H1 (cell line): ENCODE data around the gene MTF1. TPM values are rescaled to one million over a fixed set of nuclear protein-coding genes. Genes with fewer than 3 reads are reported as not detected.

Experiments used
- CTCF ChIA-PET: fragments of 300-600 bp; sonication (Branson Sonifier 250); formaldehyde crosslinking; loops from one replicate; lab custom pipeline; 2021; ENCODE audit not compliant: partially characterized antibody; lab: Charles Lee
- POLR2A ChIA-PET: fragments of 300-600 bp; sonication (Branson Sonifier 250); formaldehyde crosslinking; loops from one replicate; lab custom pipeline; 2021; ENCODE audit warnings: inconsistent platforms; ENCODE audit not compliant: partially characterized antibody; lab: Charles Lee
- DNase-seq, 2 experiments: peaks; one replicate each; pipeline versions ENCODE4 v3.0.0 to v3.0.0-alpha.2; 2010 to 2022; ENCODE audit warnings: low spot score in 2 of 2, low read depth in 1 of 2, mixed read lengths in 1 of 2
- FAIRE-seq: peaks from 2 replicates; lab custom pipeline; 2011; peaks lifted over from hg19 to GRCh38; lab: Jason Lieb, UNC
- H2AFZ ChIP-seq: 2 replicates; pipeline ENCODE4 v1.8.1; 2012; ENCODE audit warnings: low read length, inconsistent platforms
- H2AK5ac ChIP-seq: 2 replicates; pipeline ENCODE4 v1.6.1; 2013; ENCODE audit warnings: low read depth, low read length
- H2BK120ac ChIP-seq: replicated peaks from 2 replicates; pipeline ENCODE3; 2013; ENCODE audit warnings: low read depth, low read length, inconsistent platforms
- H2BK12ac ChIP-seq: 2 replicates; pipeline ENCODE4 v1.6.1; 2013; ENCODE audit warnings: low read depth, low read length
- H2BK15ac ChIP-seq: 2 replicates; pipeline ENCODE4 v1.6.1; 2013; ENCODE audit warnings: low read length
- H2BK20ac ChIP-seq: 2 replicates; pipeline ENCODE4 v1.6.1; 2013; ENCODE audit warnings: low read length
- H2BK5ac ChIP-seq: 2 replicates; pipeline ENCODE4 v1.6.1; 2013; ENCODE audit warnings: low read depth, low read length
- H3K14ac ChIP-seq: 2 replicates; pipeline ENCODE4 v1.6.1; 2013; ENCODE audit warnings: inconsistent platforms; ENCODE audit not compliant: insufficient read length
- H3K18ac ChIP-seq: 2 replicates; pipeline ENCODE4 v1.6.1; 2013; ENCODE audit warnings: low read length; ENCODE audit errors: extremely low read depth
- H3K23ac ChIP-seq: 2 replicates; pipeline ENCODE4 v1.6.1; 2013; ENCODE audit warnings: inconsistent platforms; ENCODE audit not compliant: insufficient read length
- H3K23me2 ChIP-seq: 2 replicates; pipeline ENCODE4 v1.6.1; 2013; ENCODE audit warnings: low read depth, low read length
- H3K27ac ChIP-seq: 2 replicates; pipeline ENCODE4 v1.6.1; 2011; ENCODE audit warnings: low read depth, low read length, inconsistent platforms
- H3K27me3 ChIP-seq, 4 experiments: replicated peaks in 1 of 4; 1 replicate in 1 of 4; 2 replicates in 3 of 4; pipeline versions ENCODE4 v1.6.1 to v1.8.1; 2011 to 2013; ENCODE audit warnings: low read length in 3 of 4, mild to moderate bottlenecking in 3 of 4, inconsistent platforms in 2 of 4, mixed read lengths in 2 of 4, moderate library complexity in 1 of 4; ENCODE audit not compliant: control insufficient read depth in 3 of 4, insufficient read depth in 3 of 4; ENCODE audit errors: extremely low read depth in 1 of 4
- H3K36me3 ChIP-seq, 4 experiments: 2 replicates each; pipeline versions ENCODE4 v1.6.1 to v1.8.1; 2011 to 2013; ENCODE audit warnings: mild to moderate bottlenecking in 4 of 4, low read length in 3 of 4, moderate library complexity in 2 of 4, control low read depth in 1 of 4, inconsistent platforms in 1 of 4; ENCODE audit not compliant: insufficient read depth in 4 of 4, control insufficient read depth in 2 of 4
- H3K4ac ChIP-seq: replicated peaks from 2 replicates; pipeline ENCODE3; 2013; ENCODE audit warnings: low read length, low read depth, mixed read lengths, inconsistent platforms; ENCODE audit not compliant: insufficient read length
- H3K4me1 ChIP-seq, 4 experiments: replicated peaks in 1 of 4; 1 replicate in 1 of 4; 2 replicates in 3 of 4; pipeline versions ENCODE4 v1.6.1 to v1.8.1; 2011 to 2013; ENCODE audit warnings: low read length in 3 of 4, inconsistent platforms in 2 of 4, mixed read lengths in 1 of 4; ENCODE audit not compliant: insufficient read depth in 4 of 4, control insufficient read depth in 3 of 4
- H3K4me2 ChIP-seq, 2 experiments: 2 replicates each; pipeline versions ENCODE4 v1.6.1 to v1.8.1; 2011 to 2013; ENCODE audit warnings: low read depth in 2 of 2, low read length in 2 of 2, control low read depth in 1 of 2, inconsistent platforms in 1 of 2, mild to moderate bottlenecking in 1 of 2; ENCODE audit not compliant: insufficient read depth in 1 of 2
- H3K4me3 ChIP-seq, 4 experiments: fragments of 200-600, 300-600 bp in 1 of 4; sonication (generic), shearing (Covaris generic), sonication (Bioruptor Twin) in 1 of 4; 2 replicates each; pipeline versions ENCODE4 v1.5.1 to v1.8.1; 2011 to 2016; ENCODE audit warnings: low read length in 4 of 4, low read depth in 3 of 4, control low read depth in 2 of 4, inconsistent platforms in 2 of 4, mild to moderate bottlenecking in 2 of 4, mixed read lengths in 1 of 4, moderate library complexity in 1 of 4; ENCODE audit not compliant: insufficient read depth in 2 of 4; ENCODE audit errors: extremely low read depth in 1 of 4
- H3K56ac ChIP-seq: replicated peaks from 2 replicates; pipeline ENCODE3; 2013; ENCODE audit warnings: low read depth, mild to moderate bottlenecking, mixed read lengths, low read length, inconsistent platforms; ENCODE audit not compliant: insufficient read length
- H3K79me1 ChIP-seq: 2 replicates; pipeline ENCODE4 v1.6.1; 2013; ENCODE audit warnings: low read depth, low read length, control low read depth
- H3K79me2 ChIP-seq, 2 experiments: 2 replicates each; pipeline versions ENCODE4 v1.6.1 to v1.8.1; 2012 to 2013; ENCODE audit warnings: low read length in 2 of 2, mild to moderate bottlenecking in 2 of 2, inconsistent platforms in 1 of 2; ENCODE audit not compliant: insufficient read depth in 2 of 2, control insufficient read depth in 1 of 2
- H3K9ac ChIP-seq, 4 experiments: replicated peaks in 1 of 4; 1 replicate in 1 of 4; 2 replicates in 3 of 4; pipeline versions ENCODE4 v1.6.1 to v1.8.1; 2011 to 2013; ENCODE audit warnings: low read depth in 3 of 4, low read length in 3 of 4, control low read depth in 2 of 4, mild to moderate bottlenecking in 2 of 4, moderate library complexity in 2 of 4, inconsistent platforms in 1 of 4; ENCODE audit errors: extremely low read depth in 1 of 4
- H3K9me3 ChIP-seq, 2 experiments: 2 replicates each; pipeline versions ENCODE4 v1.6.1 to v1.8.1; 2012 to 2013; ENCODE audit warnings: mild to moderate bottlenecking in 2 of 2, moderate library complexity in 2 of 2, control low read depth in 1 of 2, inconsistent platforms in 1 of 2, low read depth in 1 of 2, low read length in 1 of 2, mixed read lengths in 1 of 2; ENCODE audit not compliant: insufficient read depth in 2 of 2
- H4K20me1 ChIP-seq, 2 experiments: replicated peaks in 1 of 2; 2 replicates each; pipeline versions ENCODE3 to v1.8.1; 2011 to 2013; ENCODE audit warnings: inconsistent platforms in 2 of 2, low read length in 2 of 2, mild to moderate bottlenecking in 1 of 2; ENCODE audit not compliant: insufficient read depth in 2 of 2, control insufficient read depth in 1 of 2
- H4K5ac ChIP-seq: 2 replicates; pipeline ENCODE4 v1.6.1; 2013; ENCODE audit warnings: low read length, low read depth, mixed read lengths, inconsistent platforms; ENCODE audit not compliant: insufficient read length
- H4K8ac ChIP-seq: 2 replicates; pipeline ENCODE4 v1.8.0; 2013; ENCODE audit warnings: mild to moderate bottlenecking, moderate library complexity, low read length, inconsistent platforms; ENCODE audit not compliant: insufficient read depth; ENCODE audit errors: extremely low read depth
- H4K91ac ChIP-seq: replicated peaks from 2 replicates; pipeline ENCODE3; 2013; ENCODE audit warnings: low read length, mixed read lengths, inconsistent platforms; ENCODE audit not compliant: insufficient read length
- ATF2 ChIP-seq: IDR thresholded peaks from 2 replicates; pipeline ENCODE4 v1.6.1; 2012; ENCODE audit warnings: low read length, inconsistent platforms
- CBX5 ChIP-seq: fragments of 300-800, 300-1000 bp; sonication (generic); IDR thresholded peaks from 2 replicates; pipeline ENCODE4 v1.7.1; 2016; ENCODE audit warnings: antibody characterized with exemption, low read length, low read depth
- CHD1 ChIP-seq: IDR thresholded peaks from 2 replicates; pipeline ENCODE4 v1.6.1; 2012; ENCODE audit warnings: low read depth, low read length, improper control_type of control experiment
- JUND ChIP-seq: IDR thresholded peaks from 2 replicates; pipeline ENCODE4 v1.6.1; 2011; ENCODE audit warnings: mild to moderate bottlenecking, improper control_type of control experiment, low read length
- MAFK ChIP-seq: IDR thresholded peaks from 2 replicates; pipeline ENCODE4 v1.6.1; 2012; ENCODE audit warnings: low read depth, mild to moderate bottlenecking, improper control_type of control experiment, low read length
- POLR2AphosphoS5 ChIP-seq: IDR thresholded peaks from 2 replicates; pipeline ENCODE4 v1.6.1; 2011; ENCODE audit warnings: low read depth, low read length
- RXRA ChIP-seq: IDR thresholded peaks from 2 replicates; pipeline ENCODE4 v1.6.1; 2011; ENCODE audit warnings: low read depth, mild to moderate bottlenecking, low read length, moderate library complexity; ENCODE audit not compliant: insufficient read depth
- SAP30 ChIP-seq: fragments of 300-600 bp; sonication (generic); IDR thresholded peaks from 2 replicates; pipeline ENCODE4 v1.7.1; 2012; ENCODE audit warnings: low read length, moderate library complexity, mild to moderate bottlenecking, inconsistent platforms; ENCODE audit not compliant: insufficient read depth, insufficient replicate concordance
- SP1 ChIP-seq: IDR thresholded peaks from 2 replicates; pipeline ENCODE4 v1.6.1; 2011; ENCODE audit warnings: low read depth, low read length
- SP2 ChIP-seq: IDR thresholded peaks from 2 replicates; pipeline ENCODE4 v1.6.1; 2012; ENCODE audit warnings: mild to moderate bottlenecking, low read length, inconsistent platforms
- TAF7 ChIP-seq: optimal IDR thresholded peaks from 2 replicates; pipeline ENCODE3; 2011; ENCODE audit warnings: low read depth, mild to moderate bottlenecking, inconsistent platforms, low read length, moderate library complexity, borderline replicate concordance
- ZNF274 ChIP-seq: IDR thresholded peaks from 2 replicates; pipeline ENCODE4 v1.7.0; 2012; ENCODE audit warnings: low read length, borderline replicate concordance; ENCODE audit errors: extremely low read depth
- WGBS, 2 experiments: shearing (Covaris generic) in 1 of 2; methylation state at CpG; one replicate each; pipeline versions ENCODE4 v1.1.6 to v1.1.7; 2013 to 2015; ENCODE audit warnings: low lambda C conversion rate in 2 of 2, mixed read lengths in 2 of 2, inconsistent platforms in 1 of 2, low coverage in 1 of 2, missing lambda C conversion rate in 1 of 2; ENCODE audit not compliant: insufficient replicate concordance in 2 of 2, insufficient coverage in 1 of 2, insufficient read length in 1 of 2; ENCODE audit errors: extremely low coverage in 1 of 2, missing lambda C conversion rate in 1 of 2; 5-methylcytosine and 5-hydroxymethylcytosine counted together
- polyA plus RNA-seq, 7 experiments: library from polyadenylated mRNA; depleted of rRNA in 3 of 7; stranded (reverse) in 5 of 7; unstranded in 2 of 7; fragments of >200 nt in 5 of 7; fragments of 200-250 nt in 2 of 7; gene quantifications; 1 replicate in 5 of 7; 2 replicates in 1 of 7; 4 replicates in 1 of 7; pipeline versions ENCODE4 v1.2.1 to v1.2.3, GENCODE V29; 2011 to 2013; ENCODE audit warnings: missing spikeins in 2 of 7, mixed read lengths in 2 of 7
- total RNA-seq: library from RNA; stranded (reverse); fragmentation: NEBNext Ultra II Directional; extraction: Animal tissue kit (Norgen Biotek cat#: 25700); gene quantifications from 2 replicates; pipeline ENCODE4 v1.2.1, GENCODE V29; 2021

The MTF1 gene
- total and polyA plus RNA-seq, 2 of the 8 experiments (the other 6 are each of a cell fraction or from before 2014, with no cell fraction given): 4.0 to 15.5 TPM

- Histone ChIP-seq H3K27ac (no peak overlapping the region), H3K23ac (no peak overlapping the region), H3K36me3 (peaks cover 8 to 36% (median 23%) of the 10 kb centered on the region in 4 experiments), H3K79me1 (no peaks in the 10 kb centered on the region), H3K18ac (no peak overlapping the region), H2AK5ac (no peak overlapping the region), H2BK120ac (no peak overlapping the region), H3K79me2 (no peaks in the 10 kb centered on the region), H2BK12ac (no peak overlapping the region), H2BK20ac (no peak overlapping the region), H2BK15ac (no peak overlapping the region), H3K9ac (no peak overlapping the region), H2AFZ (no peak overlapping the region), H4K8ac (no peak overlapping the region), H3K9me3 (no peaks in the 10 kb centered on the region), H2BK5ac (no peak overlapping the region), H3K56ac (no peak overlapping the region), H3K4me1 (no peaks in the 10 kb centered on the region), H3K4ac (no peak overlapping the region), H3K27me3 (no peaks in the 10 kb centered on the region), H4K20me1 (no peaks in the 10 kb centered on the region), H3K14ac (no peak overlapping the region), H4K91ac (no peak overlapping the region), H4K5ac (no peak overlapping the region), H3K4me3 (no peak overlapping the region), H3K23me2 (no peaks in the 10 kb centered on the region), H3K4me2 (no peak overlapping the region)
- ChIA-PET POLR2A (interaction anchor here (1.1 kb wide), 1 partner anchor 26 kb away, joined by 3 read pairs; no protein-coding TSS in a partner anchor), CTCF (interaction anchor here (0.6 to 1.5 kb wide), 6 partner anchors 12 to 123 kb away, joined by 3 to 5 read pairs (median 3); partner anchors contain the start of gene EPHA10)
- FAIRE-seq (no peak), DNase-seq (no peak)
- 89% methylated on average over 6 of the region's 6 CpGs; no CpG with 5 or more reads in 1 of the 2 experiments for WGBS, 2 experiments
- TF ChIP-seq SP2: no peak
- TF ChIP-seq POLR2AphosphoS5: no peak
- TF ChIP-seq CHD1: no peak
- no peak for TF ChIP-seq MAFK
- no peak for TF ChIP-seq JUND
- TF ChIP-seq ZNF274: no peak
- no peak for TF ChIP-seq SP1
- no peak for TF ChIP-seq TAF7
- TF ChIP-seq RXRA: no peak
- TF ChIP-seq SAP30: no peak
- no peak for TF ChIP-seq CBX5
- TF ChIP-seq ATF2: no peak
Observed at GRCh38 chr1:37888022-37888700, 28.8 kb upstream of the MTF1 start.
